SKM-1 (cell line): ENCODE data around the gene CRACDL.

Experiments
- DNase-seq: peaks from one replicate; lab custom pipeline; 2025; ENCODE audit not compliant: unreplicated experiment; lab: John Stamatoyannopoulos, UW

The CRACDL gene, protein sequence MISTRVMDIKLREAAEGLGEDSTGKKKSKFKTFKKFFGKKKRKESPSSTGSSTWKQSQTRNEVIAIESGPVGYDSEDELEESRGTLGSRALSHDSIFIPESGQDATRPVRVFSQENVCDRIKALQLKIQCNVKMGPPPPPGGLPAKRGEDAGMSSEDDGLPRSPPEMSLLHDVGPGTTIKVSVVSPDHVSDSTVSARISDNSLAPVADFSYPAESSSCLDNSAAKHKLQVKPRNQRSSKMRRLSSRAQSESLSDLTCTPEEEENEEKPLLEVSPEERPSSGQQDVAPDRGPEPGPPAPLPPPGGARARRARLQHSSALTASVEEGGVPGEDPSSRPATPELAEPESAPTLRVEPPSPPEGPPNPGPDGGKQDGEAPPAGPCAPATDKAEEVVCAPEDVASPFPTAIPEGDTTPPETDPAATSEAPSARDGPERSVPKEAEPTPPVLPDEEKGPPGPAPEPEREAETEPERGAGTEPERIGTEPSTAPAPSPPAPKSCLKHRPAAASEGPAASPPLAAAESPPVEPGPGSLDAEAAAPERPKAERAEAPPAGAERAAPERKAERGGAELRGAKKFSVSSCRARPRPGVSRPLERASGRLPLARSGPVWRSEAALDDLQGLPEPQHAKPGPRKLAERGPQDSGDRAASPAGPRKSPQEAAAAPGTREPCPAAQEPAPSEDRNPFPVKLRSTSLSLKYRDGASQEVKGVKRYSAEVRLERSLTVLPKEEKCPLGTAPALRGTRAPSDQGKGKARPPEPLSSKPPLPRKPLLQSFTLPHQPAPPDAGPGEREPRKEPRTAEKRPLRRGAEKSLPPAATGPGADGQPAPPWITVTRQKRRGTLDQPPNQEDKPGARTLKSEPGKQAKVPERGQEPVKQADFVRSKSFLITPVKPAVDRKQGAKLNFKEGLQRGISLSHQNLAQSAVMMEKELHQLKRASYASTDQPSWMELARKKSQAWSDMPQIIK

DNA sequence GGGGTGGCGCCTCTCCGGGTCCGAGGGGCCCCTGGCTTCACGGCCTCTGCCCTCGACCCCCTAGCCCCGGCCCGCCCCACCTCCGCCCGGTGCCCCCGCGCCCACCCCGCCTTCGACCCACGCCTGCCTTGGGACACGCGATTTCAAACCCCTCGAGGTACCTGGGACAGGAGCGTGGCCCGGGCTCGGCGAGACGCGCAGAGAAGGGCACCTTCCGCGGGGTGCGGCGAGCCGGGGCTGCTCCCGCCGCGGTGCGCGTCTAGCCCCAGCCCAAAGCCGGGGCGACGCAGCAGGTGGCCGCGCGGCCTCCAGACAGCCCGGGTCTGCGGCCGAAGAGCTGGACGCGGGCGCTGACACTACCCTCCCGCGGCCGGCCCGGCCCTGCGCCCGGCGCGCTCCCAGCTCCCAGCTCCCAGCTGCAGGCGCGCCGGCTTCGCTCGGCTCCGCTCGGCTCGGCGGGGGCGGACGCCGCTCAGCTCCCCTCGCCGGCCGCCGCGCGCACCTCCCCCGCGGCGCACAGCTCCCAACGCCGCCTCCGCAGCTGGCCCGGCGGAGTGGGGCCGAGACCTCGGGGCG is at the start of gene CRACDL:
CRACDL (minus strand) TSS at position 449 of the 576 bp plus-strand sequence. CDS start 89,425 bp downstream, outside the sequence.
- DNase-seq, result no peak

DNA sequence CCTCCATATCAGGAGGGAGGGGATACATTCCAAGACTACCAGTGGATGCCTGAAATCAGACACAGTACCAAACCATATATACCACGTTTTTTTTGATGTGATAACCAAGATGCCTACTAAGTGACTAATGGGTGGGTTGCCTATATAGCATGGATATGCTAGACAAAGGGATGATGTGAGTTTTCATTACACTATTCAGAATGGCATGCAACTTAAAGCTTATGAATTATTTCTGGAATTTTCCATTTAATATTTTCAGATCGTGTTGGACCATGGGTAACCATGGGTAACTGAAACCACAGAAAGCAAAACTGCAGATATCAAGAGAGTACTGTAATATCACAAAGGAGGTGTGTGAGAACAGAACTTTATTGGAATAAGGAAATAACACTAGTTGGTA is 39.6 kb upstream of the CRACDL start:
- DNase-seq, result no peak

DNA sequence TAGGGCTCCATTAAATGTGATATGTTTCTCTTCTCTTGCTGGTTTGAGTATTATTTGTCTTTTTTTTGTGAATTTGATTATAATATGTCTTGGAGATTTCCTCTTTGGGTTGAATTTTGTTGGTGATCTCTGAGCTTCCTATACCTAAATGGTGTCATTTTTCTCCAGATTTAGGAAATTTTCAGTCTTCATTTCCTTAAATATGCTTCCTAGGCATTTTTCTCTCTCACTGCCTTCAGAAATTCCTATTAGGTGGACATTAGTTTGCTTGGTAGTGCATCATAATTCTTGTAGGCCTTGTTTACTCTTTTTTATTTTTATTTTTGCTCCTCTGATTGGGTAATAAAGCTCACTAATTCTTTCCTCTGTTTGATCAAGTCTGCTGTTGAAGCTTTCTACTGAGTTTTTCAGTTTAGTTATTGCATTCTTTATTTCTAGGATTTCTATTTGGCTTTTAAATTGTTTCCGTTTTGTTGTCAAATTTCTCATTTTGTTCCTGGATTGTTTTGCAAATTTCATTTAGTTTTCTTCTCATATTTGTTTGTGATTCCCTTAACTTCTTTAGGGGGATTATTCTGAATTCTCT is 36.6 kb upstream of the CRACDL start:
- no peak for DNase-seq

DNA sequence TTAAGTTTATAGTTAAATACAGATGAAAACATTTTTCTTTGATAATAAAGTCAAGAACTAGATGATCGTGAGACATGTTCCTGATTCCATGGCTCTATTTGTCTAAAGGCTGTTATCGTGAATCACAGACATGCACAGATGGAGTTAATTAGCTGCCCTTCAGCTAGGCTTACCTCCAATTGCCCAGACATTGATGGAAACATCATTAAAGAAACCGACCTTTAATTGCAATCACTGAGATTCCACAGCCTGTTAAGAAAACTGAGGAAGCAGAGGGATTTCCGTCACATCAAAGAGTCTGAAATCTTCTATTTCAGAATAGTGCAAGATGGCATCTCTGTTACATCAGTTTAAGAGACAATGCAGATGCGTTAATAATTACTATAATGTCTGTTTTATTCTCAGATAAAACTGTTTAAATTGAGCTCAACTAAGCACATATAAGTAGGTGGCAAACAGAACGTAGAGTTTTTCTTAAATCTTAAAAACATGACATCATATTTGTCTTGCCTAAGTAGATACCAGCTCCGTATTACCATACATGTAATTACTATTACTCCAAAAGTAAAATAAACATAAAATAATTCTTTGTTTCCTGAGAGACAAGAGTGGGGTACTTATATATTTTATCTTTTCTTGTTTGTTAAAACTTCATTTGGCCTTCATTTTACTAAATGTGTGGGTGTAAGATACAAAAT is 23.9 kb upstream of the CRACDL start:
- no peak for DNase-seq

DNA sequence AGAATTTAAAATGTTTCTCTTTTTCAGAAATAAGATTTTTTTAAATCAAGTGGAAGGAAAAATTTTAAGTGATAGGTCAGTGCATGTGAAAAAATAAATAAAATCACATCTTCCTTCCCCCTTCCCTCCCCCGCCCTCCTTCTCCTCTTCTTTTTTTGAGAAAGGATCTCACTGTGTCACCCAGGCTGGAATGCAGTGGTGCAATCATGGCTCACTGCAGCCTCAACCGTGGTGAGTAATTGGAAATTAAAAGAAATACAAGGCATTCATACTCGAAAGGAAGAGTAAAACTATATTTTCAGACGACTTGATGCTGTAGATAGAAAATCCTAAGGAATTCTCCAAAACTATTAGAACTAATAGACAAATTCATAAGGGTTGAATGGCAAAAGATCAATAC is 16.9 kb upstream of the CRACDL start:
- DNase-seq, result no peak

DNA sequence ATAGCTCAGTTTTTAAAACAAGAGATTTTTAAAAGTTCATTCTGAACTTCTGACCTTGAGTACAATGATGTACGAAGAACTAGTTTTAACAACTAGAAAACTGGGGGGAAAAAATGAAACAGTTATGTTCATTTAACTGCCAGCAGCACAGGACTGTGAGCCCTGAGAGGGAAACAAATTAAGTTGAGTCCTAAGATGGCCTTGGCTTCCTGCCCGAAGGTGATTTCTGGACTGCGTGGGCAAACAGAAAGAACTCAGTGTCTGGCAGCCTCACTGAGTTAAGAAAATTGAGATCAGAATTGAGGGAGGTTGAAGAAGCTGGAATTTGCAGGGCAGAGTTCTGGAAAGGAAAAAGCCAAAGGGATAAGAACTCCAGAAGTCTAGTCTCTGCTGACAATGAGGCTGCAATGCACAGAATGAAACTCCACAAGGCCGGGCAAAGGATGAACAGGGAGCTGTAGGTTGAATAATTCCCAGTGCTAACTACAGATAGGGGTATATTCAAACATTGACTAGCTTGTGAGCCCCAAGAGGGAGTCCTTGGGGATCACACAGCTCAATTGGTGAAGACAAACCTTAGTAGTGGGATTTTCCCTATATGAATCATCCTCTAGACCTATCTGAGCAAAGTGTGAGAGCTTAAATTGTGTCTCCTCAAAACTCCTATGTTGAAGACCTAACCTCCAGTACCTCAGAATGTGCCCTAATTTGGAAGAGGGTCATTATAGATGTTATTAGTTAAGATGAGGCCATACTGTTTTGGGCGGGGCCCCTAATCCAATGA is 13.1 kb upstream of the CRACDL start:
- DNase-seq, result no peak

DNA sequence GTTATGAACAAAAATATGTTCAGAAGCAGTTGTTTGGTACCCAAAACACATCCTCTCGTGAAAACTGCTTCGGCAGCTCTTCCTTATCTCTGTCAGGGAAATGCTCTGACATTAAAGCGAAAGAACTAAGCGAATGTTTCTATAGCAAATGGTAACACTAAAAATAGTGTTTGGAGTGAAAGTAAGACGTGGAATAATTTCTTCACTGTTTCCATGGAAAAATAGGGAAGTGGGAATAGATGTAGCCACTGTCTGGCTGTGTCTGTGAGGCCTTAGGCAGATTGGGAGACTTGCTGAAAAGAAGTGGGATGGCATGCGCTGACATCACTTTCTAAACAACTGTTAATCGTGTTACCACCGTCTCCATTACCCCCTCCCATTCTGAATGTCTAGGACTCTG is 11.5 kb upstream of the CRACDL start:
- no peak for DNase-seq

DNA sequence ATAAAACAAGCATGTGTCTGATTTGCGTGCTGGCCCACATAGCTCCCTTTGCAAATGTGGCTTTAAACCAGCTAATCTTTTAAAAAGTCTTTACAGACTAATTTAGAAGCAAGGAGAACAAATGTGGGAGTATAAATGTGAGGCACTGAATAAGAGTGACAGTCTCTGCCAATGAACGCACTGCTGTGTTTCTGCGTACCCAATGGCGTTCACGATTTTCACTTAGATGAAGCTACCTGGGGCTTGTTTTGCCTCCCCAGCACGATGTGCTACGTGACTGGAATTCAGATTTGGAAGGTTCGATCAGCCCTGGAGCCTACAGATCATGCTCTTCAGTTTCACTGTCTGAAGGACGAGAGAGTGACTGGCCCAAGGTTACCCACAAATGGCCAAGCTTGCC is 10.8 kb upstream of the CRACDL start:
- DNase-seq, result no peak

DNA sequence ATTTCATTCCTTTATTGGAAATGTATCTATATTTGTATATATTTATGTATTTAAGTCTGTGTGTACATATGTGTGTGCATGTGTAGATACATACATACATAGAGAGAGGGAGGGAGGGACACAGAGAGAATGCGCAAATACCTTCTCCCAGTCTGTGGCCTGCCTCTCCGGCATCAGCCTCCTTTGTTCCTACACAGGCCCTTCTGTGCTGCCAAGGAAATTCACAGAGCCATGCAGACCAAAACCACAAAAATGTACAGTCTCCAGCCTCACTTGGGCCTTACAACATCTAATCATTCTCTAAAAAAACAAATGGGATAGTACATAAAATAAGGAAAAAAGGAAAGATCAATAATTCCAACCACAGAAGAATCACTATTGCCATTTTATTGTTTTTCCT is 8.8 kb upstream of the CRACDL start:
- no peak for DNase-seq

DNA sequence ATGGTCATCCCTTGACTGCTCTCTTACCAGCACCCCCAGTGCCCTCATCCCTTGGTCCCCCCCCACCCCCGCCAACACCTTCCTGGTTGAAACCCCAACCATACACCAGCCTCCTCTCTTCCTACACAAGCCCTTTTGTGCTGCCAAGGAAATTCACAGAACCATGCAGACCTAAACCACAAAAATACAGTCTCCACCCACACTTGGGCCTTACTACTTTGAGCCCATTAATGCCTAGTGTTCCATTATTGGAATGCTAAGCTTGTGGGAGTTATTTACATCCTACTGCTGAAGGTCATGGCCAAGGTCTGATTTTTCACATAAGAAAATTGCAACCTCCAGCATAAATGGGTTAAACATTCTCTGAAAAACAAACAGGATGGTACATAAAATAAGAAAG is 4.1 kb upstream of the CRACDL start:
- no peak for DNase-seq

DNA sequence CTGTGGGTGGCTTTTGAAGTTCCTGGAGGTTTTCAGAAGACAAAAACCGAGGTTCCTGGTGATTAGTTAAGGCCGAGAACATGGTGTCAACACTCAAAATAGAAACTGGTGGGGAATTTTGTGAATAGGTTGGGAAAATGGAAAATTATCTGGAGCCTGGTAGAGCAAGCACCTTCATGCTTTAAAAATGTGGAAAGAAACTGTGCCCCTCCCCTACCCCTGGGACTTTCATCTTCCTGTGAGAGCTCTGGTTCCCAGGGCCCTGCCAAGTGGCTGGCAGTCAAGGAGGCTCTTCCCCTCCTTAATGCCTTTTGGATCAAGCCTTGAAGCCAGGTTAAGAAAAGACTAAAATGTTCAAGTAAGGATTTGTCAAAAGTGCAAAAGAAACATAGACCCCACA is 1.9 kb upstream of the CRACDL start:
- no peak for DNase-seq

DNA sequence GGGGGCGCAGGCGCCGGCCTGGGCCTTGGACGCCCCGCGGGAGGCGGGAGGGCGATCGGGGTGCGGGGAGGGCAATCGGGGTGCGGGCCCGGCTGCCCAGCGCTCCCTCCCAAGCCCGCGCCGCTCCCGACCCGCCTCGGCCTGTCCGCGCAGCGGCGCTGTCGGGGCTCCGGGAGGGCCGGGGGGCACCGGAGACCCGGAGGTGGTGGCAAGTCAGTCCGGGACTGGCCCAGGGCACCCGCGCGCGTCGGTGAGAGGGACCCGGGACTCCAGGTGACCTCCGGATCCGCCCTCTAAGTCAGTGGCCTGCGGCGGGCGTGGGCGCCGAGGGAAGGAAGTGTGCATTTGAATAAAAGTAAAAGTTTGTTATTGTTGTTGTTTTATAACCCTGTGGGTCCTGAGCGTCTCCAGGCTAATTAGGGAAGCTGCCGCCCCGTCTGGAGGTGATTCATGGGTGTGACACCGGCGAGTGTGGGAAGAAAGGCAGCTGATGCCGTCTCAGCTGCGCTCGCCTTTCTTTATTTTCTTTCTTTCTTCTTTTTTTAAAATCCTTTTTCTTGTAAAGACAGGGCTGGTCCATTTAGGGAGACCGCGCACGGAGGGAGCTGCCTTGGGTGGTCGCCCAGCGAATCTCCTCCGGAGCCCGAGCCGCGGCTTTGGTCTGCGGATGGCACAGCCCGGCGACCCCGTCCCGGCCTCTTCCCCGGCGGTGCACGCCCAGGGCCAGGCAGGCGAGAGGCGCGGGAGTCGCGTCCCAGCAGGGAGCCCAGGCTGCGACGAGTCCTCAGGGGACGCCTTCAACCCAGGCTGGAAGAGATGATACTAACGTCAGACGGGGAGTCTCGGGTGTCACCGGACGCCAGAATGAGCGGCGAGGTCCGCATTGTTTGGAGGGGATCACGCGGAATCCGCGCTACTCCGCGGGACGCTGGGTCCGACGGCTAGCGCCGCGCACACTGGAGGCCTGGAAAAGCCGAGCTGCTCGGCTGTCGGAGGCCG is 627 bp upstream of the CRACDL start:
- DNase-seq, result no peak

DNA sequence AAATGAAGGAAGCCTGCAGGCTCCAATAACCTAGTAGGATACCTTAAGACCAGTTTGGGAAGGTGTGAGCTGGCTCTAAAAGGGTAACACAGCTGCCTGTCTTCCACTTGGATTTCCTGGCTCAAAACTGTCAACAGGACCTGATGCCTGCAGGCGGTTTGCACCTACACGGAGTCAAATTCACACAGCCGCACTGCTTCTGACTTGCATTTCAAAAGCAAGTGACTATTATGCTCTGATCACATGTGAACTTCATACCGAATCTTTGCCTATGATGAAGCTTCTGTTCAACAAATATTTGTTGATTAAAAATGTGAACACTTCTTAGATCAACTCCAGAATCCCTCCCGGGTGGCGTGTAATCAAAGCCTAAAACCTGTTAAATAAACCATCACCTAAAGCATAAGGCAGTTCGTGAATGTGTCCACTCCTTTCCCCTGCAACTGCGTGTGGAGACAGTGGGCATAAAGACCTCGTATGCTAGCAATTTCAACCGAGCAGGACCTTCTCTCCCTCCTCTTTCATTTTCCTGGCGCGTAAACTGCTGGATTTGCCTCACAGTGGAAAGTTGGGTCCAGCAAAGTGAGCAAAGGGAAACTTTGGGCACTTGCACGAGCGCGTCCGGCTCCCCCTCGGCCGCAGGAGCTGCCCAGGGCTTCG is 784 bp downstream of the CRACDL start:
- DNase-seq, result no peak

DNA sequence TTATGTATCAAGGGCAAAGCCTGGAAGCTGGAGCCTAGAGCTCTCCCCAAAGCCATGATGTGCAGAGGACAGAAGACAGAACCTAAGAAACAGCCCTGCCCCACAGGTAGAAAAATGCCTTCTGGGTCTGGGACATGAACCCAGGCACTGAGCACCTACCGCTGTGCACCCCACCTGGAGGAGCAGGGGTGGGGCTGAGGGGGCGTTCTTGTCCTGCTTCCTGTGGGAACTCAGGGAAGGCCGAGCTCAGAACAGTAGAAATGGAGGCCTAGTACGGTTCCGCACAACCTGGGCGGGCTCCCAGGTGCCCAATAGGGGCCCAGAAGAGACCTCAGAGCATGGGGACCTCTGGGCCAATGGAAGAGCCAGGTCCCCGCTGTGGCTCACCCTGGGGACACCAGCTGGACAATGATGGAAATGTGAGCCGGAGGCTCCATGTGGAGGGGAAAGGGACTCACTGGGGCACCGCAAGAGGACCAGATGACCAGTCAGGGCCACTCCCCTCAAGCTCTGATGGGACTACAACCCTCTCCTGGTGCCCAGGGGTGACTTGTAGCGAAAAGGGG is 3.2 kb downstream of the CRACDL start:
- no peak for DNase-seq

DNA sequence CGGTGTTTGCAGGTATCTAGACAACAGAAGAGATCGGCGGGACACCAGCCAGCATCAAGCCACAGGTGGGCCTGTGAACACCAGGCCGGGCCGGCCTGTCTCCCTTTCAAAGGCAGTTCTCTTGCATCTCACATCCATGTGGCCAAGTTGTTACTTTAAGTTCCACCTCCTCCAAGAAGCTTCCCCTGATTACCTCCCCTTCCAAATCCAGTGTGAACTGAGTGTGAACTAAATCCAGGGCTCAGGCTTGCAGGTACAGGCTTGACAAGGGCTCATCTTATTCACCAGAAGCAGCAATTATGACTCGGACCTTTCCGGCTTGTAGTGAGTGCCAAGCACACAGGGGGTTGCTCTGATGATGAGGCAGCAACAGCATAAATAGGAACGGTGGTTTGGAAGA is 3.9 kb downstream of the CRACDL start:
- DNase-seq, result no peak

DNA sequence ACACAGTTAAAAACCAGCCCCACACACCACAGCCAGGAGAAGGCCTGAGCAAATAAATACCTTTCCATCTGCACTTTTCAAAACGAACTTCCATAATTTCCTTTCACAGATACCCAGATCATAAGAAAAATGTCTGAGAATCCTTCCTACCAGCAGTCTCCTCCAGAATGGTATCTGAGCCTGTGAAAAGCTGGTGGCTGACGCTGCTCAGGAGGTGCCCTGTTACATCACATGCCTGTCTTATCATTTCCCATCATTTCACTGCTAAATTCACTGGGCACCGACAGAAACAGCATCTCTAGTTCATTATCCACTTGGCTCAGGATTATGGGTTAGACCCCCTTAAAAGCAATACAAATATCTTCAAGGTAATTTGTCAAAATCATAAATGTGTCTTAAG is 4.4 kb downstream of the CRACDL start:
- no peak for DNase-seq

DNA sequence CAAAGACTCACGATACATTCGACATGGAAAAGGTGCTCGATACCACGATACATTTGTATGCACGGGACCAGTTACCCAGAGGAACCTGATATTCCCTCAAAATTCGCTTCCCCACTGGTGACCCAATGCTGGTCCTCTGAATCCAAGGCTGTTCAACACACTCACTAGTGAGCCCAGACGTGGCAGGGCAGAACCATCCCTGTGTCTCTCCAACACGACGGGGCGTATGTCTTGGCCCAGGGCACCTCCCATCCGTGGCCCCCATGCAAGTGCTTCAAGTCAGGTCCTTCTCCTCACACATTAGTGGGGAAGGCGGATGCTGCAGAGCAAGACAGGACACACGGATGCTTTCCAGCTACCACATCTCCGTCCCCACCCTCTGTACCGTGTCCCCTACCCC is 6.1 kb downstream of the CRACDL start:
- no peak for DNase-seq

DNA sequence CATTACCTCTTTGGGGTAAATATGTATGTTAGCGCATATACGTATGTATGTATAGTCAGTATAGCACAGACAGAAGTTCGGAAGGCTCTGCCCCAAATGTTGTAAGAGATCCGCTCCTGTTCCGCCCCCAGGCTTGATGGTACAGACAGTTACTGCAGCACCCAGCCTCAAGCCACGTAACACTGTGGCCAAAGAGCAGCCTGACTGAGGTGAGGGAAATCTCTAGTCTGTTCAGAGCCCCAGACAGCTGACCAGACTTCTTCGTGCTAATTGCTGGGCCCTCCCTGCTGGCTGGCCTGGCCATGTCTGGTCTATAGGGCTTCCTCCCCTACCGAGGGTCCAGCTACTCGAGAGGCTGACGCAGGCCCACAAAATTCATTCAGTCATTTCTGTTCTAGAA is 7.8 kb downstream of the CRACDL start:
- DNase-seq, result no peak
